Inflammatory macrophage treated with lipopolysaccharide for 1 hour (primary cell): Measurements from ENCODE around the gene PDCD2L.
"Not testable (repeated sequence)": the region's sequence is repeated elsewhere in the genome, so short reads cannot be mapped to it uniquely, and the experiment has no call there.

Source experiments
- DNase-seq, 2 donors: peaks; one replicate each; pipeline ENCODE4 v3.0.0-alpha.2; 2020 to 2022

PDCD2L gene

DNA sequence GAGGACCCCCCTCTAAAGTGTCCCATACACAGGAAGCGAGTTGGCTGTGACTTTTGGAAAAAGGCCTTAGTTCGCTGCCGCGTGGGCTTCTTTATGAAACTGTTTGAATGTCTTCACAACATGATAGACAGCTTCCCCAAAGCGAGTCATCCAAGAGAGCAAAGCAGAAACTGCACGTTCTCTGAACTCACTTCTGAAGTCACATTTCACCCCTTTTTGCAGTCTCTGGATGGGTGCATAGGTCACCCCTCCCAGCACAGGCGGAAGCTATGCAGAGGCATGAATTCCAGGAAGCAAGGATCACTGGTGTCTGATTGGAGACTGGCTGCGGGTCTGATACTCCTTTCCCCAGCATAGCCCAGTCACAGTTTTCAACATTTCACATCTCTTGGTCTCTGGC, 28.6 kb upstream of the PDCD2L start:
- DNase-seq: no peak

DNA sequence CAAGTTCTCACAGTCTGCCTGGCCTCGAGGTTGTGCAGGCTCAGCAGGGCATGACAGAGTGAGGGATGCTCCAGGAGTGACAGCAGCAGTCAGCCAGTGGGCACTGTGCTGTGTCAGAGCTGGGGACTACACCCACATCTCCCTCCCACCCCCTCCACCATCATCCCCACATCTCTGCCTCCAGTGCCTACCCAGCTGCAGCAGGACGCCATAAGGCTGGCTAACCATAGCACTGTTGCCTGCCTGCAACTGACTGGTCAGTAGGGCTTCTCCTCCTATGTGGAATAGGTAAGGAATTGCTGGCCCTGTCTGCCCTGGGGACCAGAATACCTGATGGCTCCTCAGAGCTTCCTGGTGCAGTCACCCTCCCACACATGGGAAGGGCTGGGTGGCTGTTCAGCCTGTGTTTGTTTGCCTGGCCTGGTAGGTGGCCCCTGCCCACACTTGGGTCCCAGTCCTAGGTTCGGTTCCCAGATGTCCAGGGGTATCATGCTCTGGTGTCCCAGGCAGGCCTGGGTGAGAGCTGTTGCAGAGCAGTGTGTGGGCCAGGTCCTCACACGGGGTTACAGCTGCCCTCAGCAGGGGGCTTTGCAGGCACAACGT, 23.5 kb upstream of the PDCD2L start:
- no peak for DNase-seq

DNA sequence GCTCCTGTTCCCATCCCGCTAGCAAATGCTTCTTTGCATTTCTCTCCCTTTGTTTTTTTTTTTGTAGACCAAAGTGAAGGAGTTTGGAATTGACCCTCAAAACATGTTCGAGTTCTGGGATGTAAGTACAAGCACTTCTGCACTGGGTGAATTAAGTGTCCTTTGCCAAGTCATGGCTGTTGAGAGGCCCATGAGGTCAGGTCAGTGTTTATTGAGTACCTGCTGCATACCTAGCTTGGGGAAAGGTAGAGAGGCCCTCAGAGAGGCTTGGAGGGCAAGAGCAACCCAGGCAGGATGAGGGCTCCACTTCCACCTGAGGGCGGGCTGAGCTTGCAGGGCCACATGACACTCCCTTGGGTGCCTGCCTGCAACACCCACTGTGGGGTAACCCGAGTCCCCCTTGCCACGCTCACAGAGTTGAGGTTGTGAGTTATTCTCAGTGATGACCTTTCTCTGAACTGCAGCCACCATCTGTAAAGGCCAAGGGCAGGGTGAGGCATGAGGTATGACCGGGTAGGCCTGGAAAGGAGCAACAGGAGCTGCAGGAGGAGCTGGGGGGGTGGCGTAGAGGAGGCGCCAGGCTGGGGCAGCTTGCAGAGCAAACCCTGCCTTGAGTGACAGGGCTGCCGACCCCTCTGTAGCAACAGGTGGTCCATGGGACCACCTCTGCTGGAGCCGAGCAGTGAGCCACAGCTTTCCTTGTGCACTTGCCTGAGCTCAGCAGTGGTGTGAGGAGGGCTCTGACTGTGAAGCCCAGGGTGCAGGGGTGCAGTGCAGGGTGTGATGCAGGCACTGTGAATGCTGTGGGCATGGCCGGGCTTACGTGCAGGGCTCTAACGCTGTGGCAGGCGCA, 22.6 kb upstream of the PDCD2L start:
- DNase-seq: no peak

DNA sequence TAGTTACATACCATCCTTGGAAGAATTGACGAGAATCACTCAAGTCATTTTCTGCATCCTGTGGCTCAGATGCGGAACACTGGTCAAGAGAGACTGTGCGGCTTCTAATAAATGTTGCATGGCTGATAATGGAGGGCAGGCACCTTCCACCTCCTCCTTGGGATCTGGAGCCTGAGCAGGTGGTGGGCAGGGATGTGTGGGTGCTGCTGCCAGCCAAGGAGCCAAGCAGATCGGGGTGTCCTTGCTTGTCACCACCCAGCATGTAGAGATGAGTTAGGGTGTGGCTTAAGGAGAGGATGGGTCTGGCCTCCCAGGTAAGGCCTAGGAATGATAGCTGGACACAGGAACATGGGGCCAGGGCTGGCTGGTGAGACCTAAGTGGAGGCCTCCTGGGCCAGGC, 21.7 kb upstream of the PDCD2L start:
- no peak for DNase-seq

DNA sequence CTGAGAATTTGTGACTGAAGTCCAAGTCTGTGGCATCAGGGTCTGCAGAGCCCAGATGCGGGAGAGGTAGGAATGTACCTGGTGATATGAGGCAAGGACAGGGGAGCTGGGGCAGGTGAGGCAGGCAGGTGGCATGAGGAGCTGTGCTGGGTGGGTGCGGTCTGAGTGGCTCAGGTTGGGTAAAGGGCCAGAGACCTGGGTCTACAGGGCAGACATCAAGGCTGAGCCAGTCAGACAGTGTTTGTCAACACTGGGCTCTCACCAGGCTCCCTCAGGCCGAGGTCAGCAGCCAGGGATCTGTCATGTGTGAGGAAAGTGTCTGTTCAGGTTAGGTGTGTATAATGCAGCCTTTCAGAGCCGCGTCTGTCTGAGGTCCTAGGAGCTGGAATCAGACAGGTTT, 20.6 kb upstream of the PDCD2L start:
- DNase-seq: no peak

DNA sequence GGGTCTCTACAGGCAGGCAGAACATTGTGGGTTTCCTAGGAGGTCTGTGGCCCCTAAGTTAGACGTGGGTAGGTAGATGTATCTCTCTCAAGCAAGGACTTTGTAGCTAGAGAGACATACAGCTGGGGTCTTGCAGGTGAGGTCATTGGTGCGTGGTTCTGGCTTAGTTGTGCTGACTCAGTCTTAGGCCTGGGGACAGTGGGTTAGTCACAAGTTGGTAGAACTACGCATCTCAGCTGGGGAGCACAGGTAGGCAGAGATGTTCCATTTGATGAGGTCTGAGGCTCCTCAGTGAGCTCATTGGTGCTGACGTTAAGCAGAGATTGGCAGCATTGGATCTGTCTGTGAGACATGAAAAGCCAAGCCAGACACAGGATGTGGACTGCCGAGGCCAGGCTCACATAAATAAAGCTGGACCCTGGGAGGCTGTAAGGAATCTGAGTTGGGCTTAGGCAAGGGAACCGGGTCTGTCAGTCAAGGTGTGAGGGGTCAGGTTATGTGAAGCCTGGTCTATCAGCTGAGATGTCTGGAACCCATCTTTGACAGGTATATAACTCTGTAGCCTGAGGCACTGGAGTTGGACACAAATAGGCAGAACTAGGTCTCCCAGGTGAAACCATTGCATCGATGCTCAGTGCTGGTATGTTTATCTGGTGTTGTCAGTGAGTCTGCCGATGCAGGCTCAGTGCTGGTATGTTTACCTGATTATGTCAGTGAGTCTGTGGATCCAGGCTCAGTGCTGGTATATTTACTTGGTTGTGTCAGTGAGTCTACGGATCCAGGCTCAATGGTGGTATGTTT, 17.4 kb upstream of the PDCD2L start:
- DNase-seq: no peak

DNA sequence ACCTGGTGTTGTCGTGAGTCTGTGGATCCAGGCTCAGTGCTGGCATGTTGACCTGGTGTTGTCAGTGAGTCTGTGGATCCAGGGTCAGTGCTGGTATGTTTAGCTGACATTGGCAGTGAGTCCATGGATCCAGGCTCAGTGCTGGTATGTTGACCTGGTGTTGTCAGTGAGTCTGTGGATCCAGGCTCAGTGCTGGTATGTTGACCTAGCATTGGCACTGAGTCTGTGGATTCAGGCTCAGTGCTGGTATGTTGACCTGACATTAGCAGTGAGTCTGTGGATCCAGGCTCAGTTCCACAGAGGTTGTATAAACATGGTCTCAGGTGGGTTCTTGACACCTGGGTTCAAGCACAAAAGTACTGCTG, 16.8 kb upstream of the PDCD2L start:
- no peak for DNase-seq

DNA sequence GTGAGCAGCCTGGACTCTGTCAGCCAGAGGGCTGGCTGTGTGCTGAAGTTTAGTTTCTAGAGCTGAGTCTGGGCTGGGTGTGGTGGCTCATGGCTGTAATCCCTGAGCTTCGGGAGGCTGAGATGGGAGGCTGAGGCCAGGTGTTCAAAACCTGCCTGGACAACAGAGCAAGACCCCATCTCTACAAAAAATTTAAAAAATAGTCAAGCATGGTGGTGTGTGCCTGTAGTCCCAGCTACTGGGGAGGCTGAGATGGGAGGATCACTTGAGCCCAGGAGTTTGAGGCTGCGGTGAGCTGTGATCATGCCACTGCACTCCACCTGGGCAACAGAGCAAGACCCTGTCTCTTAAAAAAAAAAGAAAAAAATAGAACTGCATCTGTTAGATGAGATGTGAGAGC, 15.5 kb upstream of the PDCD2L start:
- not testable (repeated sequence) for DNase-seq

DNA sequence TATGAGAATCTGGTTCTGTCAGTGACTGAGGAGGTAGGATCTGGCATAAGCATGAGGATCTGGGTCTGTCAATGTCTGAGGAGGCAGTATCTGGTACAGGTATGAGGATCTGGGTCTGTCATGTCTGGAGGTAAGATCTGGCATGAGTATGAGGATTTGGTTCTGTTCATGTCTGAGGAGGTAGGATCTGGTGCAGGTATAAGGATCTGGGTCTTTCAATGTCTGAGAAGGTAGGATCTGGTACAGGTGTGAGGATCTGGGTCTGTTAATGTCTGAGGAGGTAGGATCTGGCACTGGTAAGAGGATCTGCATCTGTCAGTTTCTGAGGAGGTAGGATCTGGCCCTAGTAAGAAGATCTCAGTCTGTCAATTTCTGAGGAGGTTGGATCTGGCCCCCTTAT, 12.4 kb upstream of the PDCD2L start:
- DNase-seq: no peak

DNA sequence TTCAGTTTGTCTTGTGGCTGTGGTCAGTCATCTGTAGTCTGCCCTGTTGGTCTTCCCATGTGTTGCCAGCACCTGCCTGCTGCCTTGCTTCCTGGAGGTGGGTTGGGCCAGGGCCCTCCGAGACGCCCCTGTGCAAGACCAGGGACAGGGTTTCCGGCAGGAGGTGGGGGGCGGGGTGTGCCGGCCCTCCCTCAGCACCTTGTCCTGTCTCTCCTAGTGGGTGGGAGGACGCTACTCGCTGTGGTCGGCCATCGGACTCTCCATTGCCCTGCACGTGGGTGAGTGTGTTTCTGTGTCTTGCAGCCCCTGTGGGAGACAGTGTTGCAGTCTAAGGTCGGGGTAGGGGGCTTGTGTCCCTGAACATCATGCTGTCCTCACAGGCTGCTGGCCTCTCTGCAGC, 11.2 kb upstream of the PDCD2L start:
- DNase-seq: no peak

DNA sequence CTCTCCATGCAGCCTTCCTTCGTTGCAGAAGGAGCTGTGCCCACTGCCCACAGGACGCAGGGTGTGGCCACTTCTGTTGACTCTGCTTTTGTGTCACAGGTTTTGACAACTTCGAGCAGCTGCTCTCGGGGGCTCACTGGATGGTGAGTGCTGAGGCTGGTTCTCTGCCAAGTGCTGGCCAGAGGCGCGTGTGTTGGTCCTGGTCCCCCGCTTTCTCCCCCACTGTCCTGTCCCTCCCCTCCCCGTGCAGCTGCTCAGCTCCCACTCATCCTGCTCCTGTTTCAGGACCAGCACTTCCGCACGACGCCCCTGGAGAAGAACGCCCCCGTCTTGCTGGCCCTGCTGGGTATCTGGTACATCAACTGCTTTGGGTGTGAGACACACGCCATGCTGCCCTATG, 10.6 kb upstream of the PDCD2L start:
- DNase-seq: no peak

DNA sequence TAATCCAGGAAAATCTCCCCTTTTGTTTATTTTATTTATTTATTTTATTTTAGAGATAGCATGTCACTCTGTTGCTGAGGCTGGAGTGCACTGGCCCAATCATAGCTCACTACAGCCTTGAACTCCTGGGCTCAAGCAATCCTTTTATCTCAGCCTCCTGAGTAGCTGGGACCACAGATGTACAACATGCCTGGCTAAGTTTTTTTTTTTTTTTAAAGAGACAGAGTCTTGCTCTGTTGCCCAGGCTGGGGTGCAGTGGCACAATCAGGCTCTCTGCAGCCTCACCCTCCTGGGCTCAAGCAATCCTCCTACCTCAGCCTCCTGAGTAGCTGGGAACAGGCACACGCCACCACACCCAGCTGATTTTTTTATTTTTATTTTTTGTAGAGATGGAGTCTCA, 6.3 kb upstream of the PDCD2L start:
- DNase-seq: no peak

DNA sequence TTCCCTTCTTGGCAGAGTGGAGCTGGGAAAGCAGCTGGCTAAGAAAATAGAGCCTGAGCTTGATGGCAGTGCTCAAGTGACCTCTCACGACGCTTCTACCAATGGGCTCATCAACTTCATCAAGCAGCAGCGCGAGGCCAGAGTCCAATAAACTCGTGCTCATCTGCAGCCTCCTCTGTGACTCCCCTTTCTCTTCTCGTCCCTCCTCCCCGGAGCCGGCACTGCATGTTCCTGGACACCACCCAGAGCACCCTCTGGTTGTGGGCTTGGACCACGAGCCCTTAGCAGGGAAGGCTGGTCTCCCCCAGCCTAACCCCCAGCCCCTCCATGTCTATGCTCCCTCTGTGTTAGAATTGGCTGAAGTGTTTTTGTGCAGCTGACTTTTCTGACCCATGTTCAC, 4.3 kb upstream of the PDCD2L start:
- no peak for DNase-seq

DNA sequence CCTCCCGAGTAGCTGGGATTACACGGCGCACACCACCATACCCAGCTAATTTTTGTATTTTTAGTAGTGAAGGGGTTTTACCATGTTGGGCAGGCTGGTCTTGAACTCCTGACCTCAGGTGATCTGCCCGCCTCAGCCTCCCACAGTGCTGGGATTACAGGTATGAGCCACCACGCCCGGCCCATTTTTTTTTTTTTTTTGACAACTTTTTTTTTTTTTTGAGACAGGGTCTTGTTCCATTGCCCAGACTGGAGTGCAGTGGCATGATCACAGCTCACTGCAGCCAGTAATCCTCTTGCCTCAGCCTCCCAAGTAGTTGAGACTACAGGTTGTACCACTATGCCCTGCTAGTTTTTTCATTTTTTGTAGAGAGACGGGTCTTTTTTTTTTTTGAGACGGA, 3.4 kb upstream of the PDCD2L start:
- DNase-seq: not testable (repeated sequence)

DNA sequence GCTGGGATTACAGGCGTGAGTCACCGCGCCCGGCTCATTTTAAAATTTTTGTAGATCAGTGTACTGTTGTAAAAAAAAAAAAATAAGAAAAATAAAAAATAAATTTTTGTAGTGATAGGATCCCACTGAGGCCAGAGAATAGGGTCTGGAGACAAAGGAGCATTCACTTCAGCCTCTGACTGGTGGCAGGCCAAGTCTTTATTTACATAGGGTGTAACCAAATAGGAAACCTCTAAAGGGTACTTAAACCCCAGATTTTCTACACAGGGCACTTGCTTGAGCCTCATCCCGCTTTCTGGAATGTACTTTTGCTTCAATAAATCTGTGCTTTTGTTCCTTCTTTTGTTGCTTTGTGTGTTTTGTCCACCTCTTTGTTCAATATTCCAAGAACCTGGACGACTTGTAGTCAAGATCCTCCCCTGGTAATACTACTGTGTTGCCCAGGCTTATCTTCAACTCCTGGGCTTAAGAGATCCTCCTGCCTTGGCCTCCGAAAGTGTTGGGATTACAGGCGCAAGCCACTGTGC, 2.1 kb upstream of the PDCD2L start:
- no peak for DNase-seq

DNA sequence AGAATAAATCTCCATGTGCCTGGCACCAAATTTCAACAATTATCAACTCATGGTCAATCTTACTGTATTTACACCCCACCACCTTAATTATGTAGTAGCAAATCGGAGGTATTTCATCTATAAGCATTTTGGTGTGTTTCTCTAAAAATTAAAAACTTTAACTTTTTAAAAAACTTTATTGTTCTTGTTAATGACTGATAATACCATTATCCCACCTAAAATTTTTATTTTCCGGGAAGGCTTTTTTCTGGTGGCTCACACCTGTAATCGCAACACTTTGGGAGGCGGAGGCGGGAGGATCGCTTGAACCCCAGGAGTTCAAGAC, 453 bp upstream of the PDCD2L start:
- no peak for DNase-seq

DNA sequence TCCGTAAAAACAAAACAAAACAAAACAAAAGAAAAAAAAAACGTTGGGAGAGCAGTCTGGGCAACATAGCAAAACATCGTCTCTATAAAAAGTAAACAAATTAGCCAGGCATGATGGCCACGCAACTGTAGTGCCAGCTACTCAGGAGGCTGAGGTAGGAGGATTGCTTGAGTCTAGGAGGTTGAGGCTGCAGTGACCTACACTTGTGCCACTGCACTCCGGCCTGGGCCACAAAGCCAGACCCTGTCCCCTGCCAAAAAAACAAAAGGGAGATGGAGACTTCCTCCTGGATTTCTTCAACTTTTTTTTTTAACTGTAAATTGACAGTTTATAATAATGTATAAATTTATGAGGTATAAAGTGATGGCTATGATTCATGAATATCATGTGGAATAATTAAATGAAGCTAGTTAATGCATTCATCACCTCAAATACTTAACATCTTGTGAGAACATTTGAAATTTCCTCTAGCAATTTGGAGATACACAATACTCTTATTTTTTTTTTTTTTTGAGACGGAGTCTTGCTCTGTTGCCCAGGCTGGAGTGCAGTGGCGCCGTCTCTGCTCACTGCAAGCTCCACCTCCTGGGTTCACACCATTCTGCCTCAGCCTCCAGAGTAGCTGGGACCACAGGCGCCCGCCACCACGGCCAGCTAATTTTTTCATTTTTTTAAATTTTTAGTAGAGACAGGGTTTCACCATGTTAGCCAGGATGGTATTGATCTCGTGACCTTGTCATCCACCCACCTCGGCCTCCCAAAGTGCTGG, 1.9 kb downstream of the PDCD2L start:
- DNase-seq: no peak

DNA sequence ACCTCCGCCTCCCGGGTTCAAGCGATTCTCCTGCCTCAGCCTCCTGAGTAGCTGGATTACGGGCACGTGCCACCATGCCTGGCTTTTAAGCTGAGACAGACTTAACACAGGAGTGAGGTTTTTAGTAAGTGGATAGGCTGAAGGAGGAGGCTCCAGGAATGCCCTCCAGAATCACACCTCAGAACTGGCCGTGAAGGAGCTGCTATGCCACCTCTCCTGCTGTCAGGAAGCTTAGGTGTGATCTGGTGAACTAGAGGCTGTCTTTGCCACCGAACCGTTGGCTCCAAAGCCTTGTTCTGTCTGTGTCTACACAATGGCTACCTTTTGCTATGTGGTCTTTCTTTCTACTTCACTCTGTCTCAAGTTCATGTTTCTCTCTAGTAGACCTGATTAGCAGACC, 4.2 kb downstream of the PDCD2L start:
- no peak for DNase-seq

DNA sequence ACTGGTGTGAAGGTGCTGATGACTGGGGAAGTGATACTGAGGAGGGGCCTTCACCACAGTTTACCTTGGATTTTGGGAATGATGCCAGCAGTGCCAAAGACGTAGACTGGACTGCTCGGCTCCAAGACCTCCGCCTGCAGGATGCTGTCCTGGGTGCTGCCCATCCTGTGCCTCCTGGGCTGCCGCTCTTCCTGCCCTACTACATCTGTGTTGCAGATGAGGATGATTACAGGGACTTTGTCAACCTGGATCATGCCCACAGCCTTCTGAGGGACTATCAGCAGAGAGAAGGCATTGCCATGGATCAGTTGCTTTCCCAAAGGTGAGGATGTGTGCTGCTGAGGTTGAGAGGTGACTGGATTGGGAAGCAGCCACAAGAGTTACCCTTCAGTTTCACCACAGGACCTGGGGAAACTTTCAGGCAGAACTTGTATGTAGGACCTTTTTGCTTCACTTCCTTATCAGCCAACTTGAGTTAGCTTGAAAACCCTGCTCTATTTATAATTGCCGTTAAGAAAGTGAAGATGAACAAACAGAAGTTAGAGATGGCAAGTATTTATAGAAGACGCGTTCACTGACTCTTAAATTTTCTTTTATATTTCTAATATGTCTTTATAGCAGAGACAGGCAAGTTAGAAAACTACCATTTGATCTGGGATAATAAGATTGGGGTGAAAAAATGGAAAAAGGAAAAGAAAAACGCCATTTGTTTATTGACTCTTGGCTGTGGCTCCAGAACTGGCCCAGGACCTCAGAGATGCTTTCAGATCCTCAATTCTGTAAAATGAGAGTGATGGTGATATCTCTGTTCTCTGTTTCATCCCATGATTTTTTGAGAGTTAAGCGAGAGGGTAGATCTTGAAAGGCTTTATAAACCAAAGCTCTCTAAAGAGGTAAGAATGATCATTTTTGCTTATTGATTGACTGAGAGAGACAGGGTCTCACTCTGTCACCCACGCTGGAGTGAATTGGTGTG, 5.3 kb downstream of the PDCD2L start:
- no peak for DNase-seq

DNA sequence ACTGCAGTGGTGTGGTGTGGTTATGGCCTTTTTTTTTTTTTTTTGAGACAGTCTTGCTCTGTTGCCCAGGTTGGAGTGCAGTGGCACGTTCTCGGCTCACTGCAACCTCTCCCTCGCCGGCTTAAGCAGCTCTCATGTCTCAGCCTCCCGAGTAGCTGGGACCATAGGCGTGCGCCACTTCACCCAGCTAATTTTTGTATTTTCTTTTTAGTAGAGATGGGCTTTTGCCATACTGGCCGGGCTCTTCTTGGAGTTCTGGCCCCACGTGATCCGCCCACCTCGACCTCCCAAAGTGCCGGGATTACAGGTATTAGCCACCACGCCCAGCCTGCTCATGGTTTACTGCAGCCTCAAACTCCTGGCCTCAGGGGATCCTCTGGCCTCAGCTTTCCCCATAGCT, 7.0 kb downstream of the PDCD2L start:
- no peak for DNase-seq

DNA sequence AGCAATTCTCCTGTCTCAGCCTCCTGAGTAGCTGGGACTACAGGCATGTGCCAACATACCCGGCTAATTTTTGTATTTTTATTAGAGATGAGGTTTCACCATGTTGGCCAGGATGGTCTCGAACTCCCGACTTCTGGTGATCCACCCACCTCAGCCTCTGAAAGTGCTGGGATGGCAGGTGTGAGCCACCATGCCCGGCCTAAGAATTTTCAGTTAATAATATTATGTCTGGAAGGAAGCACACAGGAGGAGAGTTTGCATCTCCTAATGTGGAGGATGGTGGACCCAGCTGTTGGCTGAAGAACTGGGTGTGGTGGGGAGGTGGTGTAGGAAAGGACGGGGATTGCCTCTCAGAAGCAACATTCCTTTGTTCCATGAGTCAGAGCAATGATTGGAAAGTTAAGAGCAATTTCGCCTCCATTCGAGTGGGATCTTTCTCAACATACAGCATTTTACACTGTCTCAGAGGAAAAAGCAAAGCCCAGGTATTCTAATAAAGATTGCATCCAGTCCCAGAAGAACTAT, 11.9 kb downstream of the PDCD2L start:
- no peak for DNase-seq

DNA sequence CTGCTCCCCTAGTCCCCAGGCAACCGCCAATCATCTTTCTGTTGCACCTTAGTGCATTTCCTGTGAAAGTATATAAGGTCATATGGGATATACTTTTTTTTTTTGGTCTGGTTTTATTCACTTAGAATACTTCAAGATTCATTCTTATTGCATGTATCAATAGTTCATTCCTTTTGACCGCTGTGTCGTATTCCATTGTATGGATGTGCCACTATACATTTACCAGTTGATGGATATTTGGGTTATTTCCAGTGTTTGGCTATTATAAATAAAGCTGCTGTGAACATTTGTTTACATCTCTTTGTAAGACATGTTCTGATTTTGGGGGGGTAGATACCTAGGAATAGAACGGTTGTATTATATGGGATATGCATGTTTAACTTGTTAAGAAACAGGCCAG, 14.1 kb downstream of the PDCD2L start:
- no peak for DNase-seq
